Osteoblast (primary cell): Measurements from ENCODE around the gene TMEM115. TPM values are rescaled to one million over a fixed set of nuclear protein-coding genes. Genes with fewer than 3 reads are reported as not detected.

ENCODE experiments used
- DNase-seq: peaks from one replicate; pipeline ENCODE4 v3.0.0; 2011; ENCODE audit warnings: low spot score, mixed read lengths; ENCODE audit not compliant: insufficient read length; ENCODE audit errors: missing footprints
- H2AFZ ChIP-seq: 2 replicates; pipeline ENCODE4 v1.6.0; 2011; ENCODE audit warnings: mild to moderate bottlenecking, low read length
- H3K27ac ChIP-seq: 2 replicates; pipeline ENCODE4 v1.5.1; 2011; ENCODE audit warnings: mild to moderate bottlenecking, low read depth, low read length, moderate library complexity
- H3K27me3 ChIP-seq: 2 replicates; pipeline ENCODE4 v1.6.0; 2012; ENCODE audit warnings: mild to moderate bottlenecking, control low read depth, inconsistent platforms, low read length, moderate library complexity; ENCODE audit not compliant: insufficient read depth
- H3K36me3 ChIP-seq: 2 replicates; pipeline ENCODE4 v1.5.1; 2011; ENCODE audit warnings: mild to moderate bottlenecking, low read length, control low read depth, moderate library complexity; ENCODE audit not compliant: insufficient read depth
- H3K4me1 ChIP-seq: 2 replicates; pipeline ENCODE4 v1.5.1; 2011; ENCODE audit warnings: mild to moderate bottlenecking, low read length, control low read depth, moderate library complexity; ENCODE audit not compliant: insufficient read depth
- H3K4me2 ChIP-seq: 2 replicates; pipeline ENCODE4 v1.6.0; 2011; ENCODE audit warnings: mild to moderate bottlenecking, low read length; ENCODE audit not compliant: insufficient read depth
- H3K4me3 ChIP-seq: fragments of 200-600 bp; sonication (generic); 3 replicates; pipeline ENCODE4 v1.5.1; 2012; ENCODE audit warnings: mild to moderate bottlenecking, low read length, inconsistent platforms; ENCODE audit not compliant: insufficient read depth
- H3K79me2 ChIP-seq: 2 replicates; pipeline ENCODE4 v1.6.0; 2012; ENCODE audit warnings: mild to moderate bottlenecking, low read length, control low read depth, inconsistent platforms; ENCODE audit not compliant: insufficient read depth
- H3K9me3 ChIP-seq: 2 replicates; pipeline ENCODE4 v1.5.1; 2011; ENCODE audit warnings: low read depth, low read length, control low read depth
- H4K20me1 ChIP-seq: 2 replicates; pipeline ENCODE4 v1.6.0; 2012; ENCODE audit warnings: mild to moderate bottlenecking, low read length, control low read depth; ENCODE audit not compliant: insufficient read depth
- CTCF ChIP-seq: IDR thresholded peaks from 2 replicates; pipeline ENCODE4 v1.5.1; 2011; ENCODE audit warnings: mild to moderate bottlenecking, low read depth, low read length, moderate library complexity; ENCODE audit errors: extremely low read depth
- total RNA-seq: library from RNA; depleted of rRNA; stranded (reverse); fragments of >200 nt; gene quantifications from 2 replicates; pipeline ENCODE4 v1.2.3, GENCODE V29; 2012

The TMEM115 gene
- total RNA-seq, 1 donor = 73.1 TPM

- Histone ChIP-seq H3K4me2 (no peak overlapping the region), H2AFZ (no peak overlapping the region), H3K9me3 (no peaks in the 10 kb centered on the region), H3K4me1 (peaks cover 28% of the 10 kb centered on the region), H3K27ac (peak overlapping the region; percentile 29), H3K27me3 (no peaks in the 10 kb centered on the region), H3K36me3 (peaks cover 21% of the 10 kb centered on the region), H3K4me3 (no peak overlapping the region), H3K79me2 (peaks cover 32% of the 10 kb centered on the region), H4K20me1 (peaks cover 8% of the 10 kb centered on the region)
- peak; percentile 96 for DNase-seq
- peak; percentile 82 for TF ChIP-seq CTCF
These were observed 12.0 kb downstream of the TMEM115 start for GRCh38 chr3:50347187-50347813.

GRCh38 chr3:50345586-50346234 lies 13.6 kb downstream of the TMEM115 start, which contains the start of gene ZMYND10:
TSS of gene ZMYND10 (minus strand) at chr3:50345732. CDS start at chr3:50345579, 153 bp downstream.
- peak; percentile 98 for DNase-seq
- H3K4me1 ChIP-seq = peaks cover 24% of the 10 kb centered on the region
- H4K20me1 ChIP-seq = no peaks in the 10 kb centered on the region
- TF ChIP-seq CTCF = no peak
- no peak within 1 kb of the TSS for H3K27ac ChIP-seq
- peak within 1 kb of the TSS; percentile 94 for H2AFZ ChIP-seq
- peak within 1 kb of the TSS; percentile 96 for H3K4me2 ChIP-seq
- no peaks in the 10 kb centered on the region for H3K27me3 ChIP-seq
- peaks cover 17% of the 10 kb centered on the region for H3K36me3 ChIP-seq
- H3K4me3 ChIP-seq = peak within 1 kb of the TSS; percentile 76
- peaks cover 21% of the 10 kb centered on the region for H3K79me2 ChIP-seq
- H3K9me3 ChIP-seq = no peaks in the 10 kb centered on the region

GRCh38 chr3:50345008-50345407 lies 14.3 kb downstream of the TMEM115 start:
- no peak for TF ChIP-seq CTCF
- Histone ChIP-seq H3K4me3 (peak overlapping the region; percentile 76), H3K4me1 (peaks cover 24% of the 10 kb centered on the region), H3K36me3 (peaks cover 17% of the 10 kb centered on the region), H3K79me2 (peaks cover 21% of the 10 kb centered on the region), H3K9me3 (no peaks in the 10 kb centered on the region), H3K27ac (no peak overlapping the region), H4K20me1 (no peaks in the 10 kb centered on the region), H3K4me2 (peak overlapping the region; percentile 96), H3K27me3 (no peaks in the 10 kb centered on the region), H2AFZ (peak overlapping the region; percentile 94)
- DNase-seq = no peak
